ENCODE results near the gene ADAMTS10.

DNA sequence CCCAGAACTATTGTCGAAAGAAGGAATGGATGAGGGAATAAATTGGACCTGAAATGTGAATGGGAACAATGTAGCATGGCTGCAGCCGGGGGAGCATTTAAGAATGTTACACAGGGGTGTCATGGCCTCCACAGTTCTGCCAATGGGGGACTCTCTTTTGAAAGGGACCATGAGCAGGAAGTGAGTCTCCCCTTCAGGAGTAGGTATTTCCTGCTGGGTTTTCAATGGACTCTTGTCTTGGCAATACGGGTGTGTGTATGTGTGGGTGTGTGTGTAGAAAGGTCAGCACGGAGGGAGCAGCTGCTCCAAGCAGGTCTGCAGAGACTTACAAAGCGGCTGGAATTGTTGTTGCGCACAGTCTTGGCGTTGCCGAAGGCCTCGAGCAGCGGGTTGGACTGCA is 57.7 kb downstream of the ADAMTS10 start:
- TF ChIP-seq, protein P1, sequence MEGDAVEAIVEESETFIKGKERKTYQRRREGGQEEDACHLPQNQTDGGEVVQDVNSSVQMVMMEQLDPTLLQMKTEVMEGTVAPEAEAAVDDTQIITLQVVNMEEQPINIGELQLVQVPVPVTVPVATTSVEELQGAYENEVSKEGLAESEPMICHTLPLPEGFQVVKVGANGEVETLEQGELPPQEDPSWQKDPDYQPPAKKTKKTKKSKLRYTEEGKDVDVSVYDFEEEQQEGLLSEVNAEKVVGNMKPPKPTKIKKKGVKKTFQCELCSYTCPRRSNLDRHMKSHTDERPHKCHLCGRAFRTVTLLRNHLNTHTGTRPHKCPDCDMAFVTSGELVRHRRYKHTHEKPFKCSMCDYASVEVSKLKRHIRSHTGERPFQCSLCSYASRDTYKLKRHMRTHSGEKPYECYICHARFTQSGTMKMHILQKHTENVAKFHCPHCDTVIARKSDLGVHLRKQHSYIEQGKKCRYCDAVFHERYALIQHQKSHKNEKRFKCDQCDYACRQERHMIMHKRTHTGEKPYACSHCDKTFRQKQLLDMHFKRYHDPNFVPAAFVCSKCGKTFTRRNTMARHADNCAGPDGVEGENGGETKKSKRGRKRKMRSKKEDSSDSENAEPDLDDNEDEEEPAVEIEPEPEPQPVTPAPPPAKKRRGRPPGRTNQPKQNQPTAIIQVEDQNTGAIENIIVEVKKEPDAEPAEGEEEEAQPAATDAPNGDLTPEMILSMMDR (IDR thresholded peaks at IDR 0.05; ENCODE audit: extremely low read depth in 1 of 2, insufficient read depth in 1 of 2, low read depth in 1 of 2, low read length in 2 of 2), result no peak
- TF ChIP-seq EZH2 (IDR thresholded peaks at IDR 0.05; ENCODE audit: borderline replicate concordance, low read depth, low read length, severe bottlenecking) (no peak), POLR2A (IDR thresholded peaks at IDR 0.05; ENCODE audit: low read depth, low read length) (no peak)

Measured in endothelial cell of umbilical vein (primary cell).